GM12878 (cell line): Measurements from ENCODE around the gene RTCB. TPM values are rescaled to one million over a fixed set of nuclear protein-coding genes. Genes with fewer than 3 reads are reported as not detected.

Source experiments
- ATAC-seq: fragments of 200-7000 bp; cut with Tn5 transposase; 3 replicates; pipeline ENCODE4 v1.9.1; 2020; ENCODE audit warnings: mild to moderate bottlenecking, moderate library complexity
- BruUV-seq: library from RNA; stranded (reverse); fragments of 400-500 nt; replicated peaks from 2 replicates; lab custom pipeline; 2021; lab: Mats Ljungman, UMichigan
- CTCF ChIA-PET: fragments of 300-600 bp; sonication (Branson Sonifier 250); formaldehyde crosslinking; extraction: SDS; loops from one replicate; lab custom pipeline; 2021; ENCODE audit warnings: inconsistent platforms; lab: Yijun Ruan, JAX
- POLR2A ChIA-PET: fragments of 350-600 bp; formaldehyde crosslinking; extraction: SDS; loops from one replicate; lab custom pipeline; 2021; ENCODE audit warnings: inconsistent platforms; lab: Charles Lee
- RAD21 ChIA-PET: fragments of 300-600 bp; sonication (Branson Sonifier 250); formaldehyde crosslinking; loops from one replicate; lab custom pipeline; 2023; ENCODE audit warnings: antibody characterized with exemption; ENCODE audit not compliant: unreplicated experiment; lab: Charles Lee
- SMC1A ChIA-PET: fragments of 300-600 bp; sonication (Branson Sonifier 250); formaldehyde crosslinking; loops from one replicate; lab custom pipeline; 2023; ENCODE audit not compliant: unreplicated experiment, uncharacterized antibody; lab: Charles Lee
- DNase-seq: peaks from one replicate; pipeline ENCODE4 v3.0.0-alpha.2; 2011; ENCODE audit warnings: low read depth, low spot score
- FAIRE-seq: peaks from 3 replicates; lab custom pipeline; 2011; peaks lifted over from hg19 to GRCh38; lab: Jason Lieb, UNC
- H2AFZ ChIP-seq: 2 replicates; pipeline ENCODE4 v1.6.0; 2011; ENCODE audit warnings: low read depth, low read length, control low read depth; ENCODE audit not compliant: control insufficient read depth
- H3K27ac ChIP-seq: 2 replicates; pipeline ENCODE4 v1.5.1; 2011; ENCODE audit warnings: control low read depth; ENCODE audit not compliant: control insufficient read depth, insufficient read depth
- H3K27me3 ChIP-seq, 2 experiments: replicated peaks in 1 of 2; 2 replicates each; pipeline versions ENCODE4 v1.6.0 to v1.6.1; 2011; ENCODE audit warnings: low read length in 1 of 2; ENCODE audit not compliant: control insufficient read depth in 2 of 2, insufficient read depth in 2 of 2
- H3K36me3 ChIP-seq, 2 experiments: 2 replicates each; pipeline ENCODE4 v1.5.1; 2011; ENCODE audit warnings: low read length in 1 of 2; ENCODE audit not compliant: control insufficient read depth in 2 of 2, insufficient read depth in 2 of 2
- H3K4me1 ChIP-seq: 2 replicates; pipeline ENCODE4 v1.6.1; 2011; ENCODE audit warnings: mild to moderate bottlenecking, low read length, moderate library complexity, mixed read lengths; ENCODE audit not compliant: control insufficient read depth, insufficient read depth
- H3K4me2 ChIP-seq: 2 replicates; pipeline ENCODE4 v1.6.0; 2011; ENCODE audit warnings: control low read depth; ENCODE audit not compliant: control insufficient read depth, insufficient read depth
- H3K4me3 ChIP-seq: fragments of 200-600 bp; sonication (generic); 2 replicates; pipeline ENCODE4 v1.5.1; 2016
- H3K79me2 ChIP-seq: 2 replicates; pipeline ENCODE4 v1.6.0; 2011; ENCODE audit warnings: low read length; ENCODE audit not compliant: control insufficient read depth, insufficient read depth
- H3K9ac ChIP-seq: 2 replicates; pipeline ENCODE4 v1.8.0; 2011; ENCODE audit warnings: low read length, control low read depth, mixed read lengths; ENCODE audit not compliant: control insufficient read depth, insufficient read depth
- H3K9me3 ChIP-seq: replicated peaks from 3 replicates; pipeline ENCODE4 v1.5.1; 2011; ENCODE audit warnings: mild to moderate bottlenecking, low read length; ENCODE audit not compliant: control insufficient read depth, insufficient read depth
- H4K20me1 ChIP-seq: 2 replicates; pipeline ENCODE4 v1.6.0; 2011; ENCODE audit not compliant: control insufficient read depth, insufficient read depth
- BHLHE40 ChIP-seq, 2 experiments: fragments of 450-650 bp in 1 of 2; IDR thresholded peaks; 2 replicates each; pipeline ENCODE4 v1.6.1; 2011 to 2017; ENCODE audit warnings: low read depth in 2 of 2, borderline replicate concordance in 1 of 2, improper control_type of control experiment in 1 of 2, low read length in 1 of 2, mild to moderate bottlenecking in 1 of 2
- MTA3 ChIP-seq: IDR thresholded peaks from 2 replicates; pipeline ENCODE4 v1.6.1; 2012; ENCODE audit warnings: low read length, inconsistent platforms, borderline replicate concordance
- NFYB ChIP-seq: IDR thresholded peaks from 2 replicates; pipeline ENCODE4 v1.6.1; 2011; ENCODE audit warnings: low read depth, mild to moderate bottlenecking, low read length, improper control_type of control experiment, moderate library complexity; ENCODE audit not compliant: insufficient read depth
- RAD21 ChIP-seq: IDR thresholded peaks from 2 replicates; pipeline ENCODE4 v1.6.1; 2011; ENCODE audit warnings: mild to moderate bottlenecking, low read depth, low read length, moderate library complexity; ENCODE audit not compliant: insufficient read depth
- RELA ChIP-seq: fragments of 450-650 bp; IDR thresholded peaks from 2 replicates; pipeline ENCODE4 v1.8.0; 2014; ENCODE audit warnings: borderline replicate concordance; ENCODE audit not compliant: partially characterized antibody
- WGBS: methylation state at CpG from one replicate; pipeline ENCODE4 v1.1.6; 2016; ENCODE audit warnings: low lambda C conversion rate; ENCODE audit not compliant: insufficient replicate concordance, insufficient coverage; ENCODE audit errors: missing lambda C conversion rate; 5-methylcytosine and 5-hydroxymethylcytosine counted together
- in situ Hi-C: fragments of 300-500 bp; cut with MboI; formaldehyde crosslinking; loops from 9 replicates; pipeline ENCODE4 v1.14.3; 2018; ENCODE audit warnings: mixed read lengths
- intact Hi-C: fragments of 100-400 bp; cut with micrococcal nuclease; formaldehyde crosslinking; loops from one replicate; pipeline ENCODE4 v1.14.2; 2022; ENCODE audit not compliant: unreplicated experiment
- polyA plus RNA-seq, 11 experiments: library from polyadenylated mRNA; depleted of rRNA in 4 of 11; unstranded in 6 of 11; stranded (reverse) in 5 of 11; fragments of >200 nt; fragmentation: Nextera tagmentation in 4 of 11; fragmentation: Illumina TruSeq in 1 of 11; extraction: Ambion mirVana in 4 of 11; extraction: Trizol in 1 of 11; gene quantifications; 1 replicate in 1 of 11; 2 replicates in 10 of 11; pipeline versions ENCODE4 v1.2.1 to v1.2.3, GENCODE V29; 2011 to 2016; ENCODE audit warnings: inconsistent platforms in 2 of 11, missing spikeins in 2 of 11, low read depth in 1 of 11
- total RNA-seq, 4 experiments: library from RNA; depleted of rRNA in 3 of 4; stranded (reverse); fragments of >200 nt in 3 of 4; fragmentation: Illumina TruSeq in 1 of 4; extraction: Trizol in 1 of 4; gene quantifications; 2 replicates each; pipeline versions ENCODE4 v1.2.1 to v1.2.3, GENCODE V29; 2013 to 2021
- TF ChIP-seq, protein P1 (sequence below): IDR thresholded peaks from 2 replicates; pipeline ENCODE4 v1.6.1; 2011; ENCODE audit warnings: borderline replicate concordance, low read depth, mild to moderate bottlenecking, moderate library complexity, low read length; ENCODE audit not compliant: insufficient read depth, poor library complexity, severe bottlenecking
- TF ChIP-seq, protein P2 (sequence below), 3 experiments: IDR thresholded peaks in 2 of 3; conservative IDR thresholded peaks in 1 of 3; 2 replicates each; pipeline ENCODE4 v1.5.1; 2011; ENCODE audit warnings: low read depth in 3 of 3, low read length in 3 of 3, mild to moderate bottlenecking in 3 of 3, control low read depth in 2 of 3, moderate library complexity in 2 of 3, inconsistent platforms in 1 of 3, mixed read lengths in 1 of 3; ENCODE audit not compliant: control insufficient read depth in 2 of 3, insufficient read depth in 1 of 3; ENCODE audit errors: extremely low read depth in 1 of 3
- TF ChIP-seq, protein P3 (sequence below): fragments of 450-650 bp; IDR thresholded peaks from 2 replicates; pipeline ENCODE4 v1.6.1; 2017; ENCODE audit warnings: antibody characterized with exemption, mild to moderate bottlenecking, moderate library complexity

Gene RTCB
- total and polyA plus RNA-seq, 10 of the 15 experiments (the other 5 are each of a cell fraction or from before 2014, with no cell fraction given) = 88.4 to 203 (median 106) TPM

DNA sequence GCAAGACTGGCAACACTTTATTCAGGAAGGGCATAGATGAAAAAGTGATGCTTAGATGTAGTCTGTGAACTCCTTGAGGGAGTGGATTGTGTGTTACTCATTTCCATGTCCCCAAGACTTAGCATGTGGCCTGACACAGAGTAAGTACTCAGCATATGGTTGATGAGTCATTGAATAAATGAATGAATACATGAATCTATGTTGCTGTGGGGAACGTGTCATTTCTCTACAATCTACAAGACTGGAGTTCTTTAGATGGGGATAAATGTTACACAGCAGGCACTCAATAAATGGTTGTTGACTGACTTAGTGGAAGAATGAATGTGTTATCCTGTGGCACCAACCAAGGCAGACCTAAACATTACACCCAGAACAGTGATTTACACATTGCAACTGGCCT is 34.3 kb upstream of the RTCB start:
- ChIA-PET POLR2A (no interaction called here), RAD21 (no interaction called here), SMC1A (interaction anchor here (0.7 kb wide), 1 partner anchor 235 kb away, joined by 3 read pairs; no protein-coding TSS in a partner anchor), CTCF (no interaction called here)
- WGBS = 0% methylated on average over 1 of the region's 1 CpG
- peaks cover 0 to 5% of the 10 kb centered on the region in 2 experiments; a peak in 2 of 4 replicates for H3K27me3 ChIP-seq
- no peaks in the 10 kb centered on the region for H4K20me1 ChIP-seq
- FAIRE-seq = no peak
- no peak overlapping the region for H2AFZ ChIP-seq
- H3K79me2 ChIP-seq = no peaks in the 10 kb centered on the region
- no peak overlapping the region for H3K27ac ChIP-seq
- H3K36me3 ChIP-seq = no peaks in the 10 kb centered on the region
- no peak overlapping the region for H3K4me3 ChIP-seq
- no peak overlapping the region for H3K4me2 ChIP-seq
- intact Hi-C loops = no loop called here
- BruUV-seq = no TSS peak
- H3K4me1 ChIP-seq = no peaks in the 10 kb centered on the region
- DNase-seq = no peak
- ATAC-seq = no peak
- H3K9ac ChIP-seq = no peak overlapping the region
- in situ Hi-C loops = no loop called here
- H3K9me3 ChIP-seq = no peaks in the 10 kb centered on the region
- no peak for TF ChIP-seq MTA3
- TF ChIP-seq, protein P1, sequence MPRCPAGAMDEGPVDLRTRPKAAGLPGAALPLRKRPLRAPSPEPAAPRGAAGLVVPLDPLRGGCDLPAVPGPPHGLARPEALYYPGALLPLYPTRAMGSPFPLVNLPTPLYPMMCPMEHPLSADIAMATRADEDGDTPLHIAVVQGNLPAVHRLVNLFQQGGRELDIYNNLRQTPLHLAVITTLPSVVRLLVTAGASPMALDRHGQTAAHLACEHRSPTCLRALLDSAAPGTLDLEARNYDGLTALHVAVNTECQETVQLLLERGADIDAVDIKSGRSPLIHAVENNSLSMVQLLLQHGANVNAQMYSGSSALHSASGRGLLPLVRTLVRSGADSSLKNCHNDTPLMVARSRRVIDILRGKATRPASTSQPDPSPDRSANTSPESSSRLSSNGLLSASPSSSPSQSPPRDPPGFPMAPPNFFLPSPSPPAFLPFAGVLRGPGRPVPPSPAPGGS = no peak

DNA sequence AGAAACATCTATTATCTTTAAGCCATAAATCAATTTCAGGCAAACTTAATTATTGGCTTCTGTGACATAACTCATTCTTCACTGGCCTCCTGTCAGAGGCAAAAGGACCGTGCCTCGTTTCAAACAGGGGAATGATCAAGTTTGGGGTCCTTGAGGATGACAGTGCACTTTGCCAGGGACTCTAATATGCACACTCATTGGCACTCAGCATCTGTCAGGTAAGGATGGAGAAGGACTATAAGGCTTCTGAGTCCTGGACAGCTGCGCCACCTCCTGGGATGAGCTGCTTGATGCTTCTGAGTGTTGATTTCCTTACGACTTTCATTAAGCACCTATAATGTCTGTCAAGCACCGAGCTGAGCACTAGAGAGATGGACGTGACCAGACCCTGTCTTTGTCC is 32.0 kb upstream of the RTCB start:
- H3K79me2 ChIP-seq = no peaks in the 10 kb centered on the region
- WGBS = 25% methylated on average over 6 of the region's 6 CpGs
- POLR2A ChIA-PET = no interaction called here
- no peak overlapping the region for H3K4me2 ChIP-seq
- no peak overlapping the region for H3K9ac ChIP-seq
- H2AFZ ChIP-seq = no peak overlapping the region
- intact Hi-C loops (no loop called here), in situ Hi-C loops (no loop called here)
- no peaks in the 10 kb centered on the region for H3K36me3 ChIP-seq
- no peaks in the 10 kb centered on the region for H3K9me3 ChIP-seq
- RAD21 ChIA-PET = interaction anchor here (1.1 to 1.5 kb wide), 4 partner anchors 32 to 760 kb away, joined by 3 to 4 read pairs (median 3); partner anchors contain the start of gene RTCB
- CTCF ChIA-PET = interaction anchor here (0.6 to 2.0 kb wide), 13 partner anchors 9 to 467 kb away, joined by 3 to 9 read pairs (median 4); partner anchors contain the start of gene RTCB
- no peak overlapping the region for H3K27ac ChIP-seq
- ATAC-seq (peak; percentile 84), FAIRE-seq (no peak), DNase-seq (no peak)
- no peak overlapping the region for H3K4me3 ChIP-seq
- SMC1A ChIA-PET = interaction anchor here (0.7 to 1.2 kb wide), 3 partner anchors 28 to 53 kb away, joined by 3 to 4 read pairs (median 3); no protein-coding TSS in a partner anchor
- peaks cover 3 to 5% of the 10 kb centered on the region in 2 experiments; a peak in 2 of 4 replicates for H3K27me3 ChIP-seq
- no peaks in the 10 kb centered on the region for H3K4me1 ChIP-seq
- no peaks in the 10 kb centered on the region for H4K20me1 ChIP-seq
- BruUV-seq = no TSS peak
- TF ChIP-seq RELA (no peak), RAD21 (peak; percentile 63), BHLHE40 (IDR thresholded peaks at IDR 0.05; ENCODE audit: borderline replicate concordance in 1 of 2, low read depth in 2 of 2, low read length in 1 of 2) (no peak), NFYB (no peak)
- TF ChIP-seq, protein P2, sequence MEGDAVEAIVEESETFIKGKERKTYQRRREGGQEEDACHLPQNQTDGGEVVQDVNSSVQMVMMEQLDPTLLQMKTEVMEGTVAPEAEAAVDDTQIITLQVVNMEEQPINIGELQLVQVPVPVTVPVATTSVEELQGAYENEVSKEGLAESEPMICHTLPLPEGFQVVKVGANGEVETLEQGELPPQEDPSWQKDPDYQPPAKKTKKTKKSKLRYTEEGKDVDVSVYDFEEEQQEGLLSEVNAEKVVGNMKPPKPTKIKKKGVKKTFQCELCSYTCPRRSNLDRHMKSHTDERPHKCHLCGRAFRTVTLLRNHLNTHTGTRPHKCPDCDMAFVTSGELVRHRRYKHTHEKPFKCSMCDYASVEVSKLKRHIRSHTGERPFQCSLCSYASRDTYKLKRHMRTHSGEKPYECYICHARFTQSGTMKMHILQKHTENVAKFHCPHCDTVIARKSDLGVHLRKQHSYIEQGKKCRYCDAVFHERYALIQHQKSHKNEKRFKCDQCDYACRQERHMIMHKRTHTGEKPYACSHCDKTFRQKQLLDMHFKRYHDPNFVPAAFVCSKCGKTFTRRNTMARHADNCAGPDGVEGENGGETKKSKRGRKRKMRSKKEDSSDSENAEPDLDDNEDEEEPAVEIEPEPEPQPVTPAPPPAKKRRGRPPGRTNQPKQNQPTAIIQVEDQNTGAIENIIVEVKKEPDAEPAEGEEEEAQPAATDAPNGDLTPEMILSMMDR (IDR thresholded peaks at IDR 0.05 in 2 of 3, conservative IDR thresholded peaks at IDR 0.05 in 1 of 3; ENCODE audit: control insufficient read depth in 2 of 3, extremely low read depth in 1 of 3, insufficient read depth in 1 of 3, low read depth in 3 of 3, low read length in 3 of 3) = peak; percentile 41 to 65 (median 53); a peak in 5 of 6 replicates
- TF ChIP-seq, protein P3, sequence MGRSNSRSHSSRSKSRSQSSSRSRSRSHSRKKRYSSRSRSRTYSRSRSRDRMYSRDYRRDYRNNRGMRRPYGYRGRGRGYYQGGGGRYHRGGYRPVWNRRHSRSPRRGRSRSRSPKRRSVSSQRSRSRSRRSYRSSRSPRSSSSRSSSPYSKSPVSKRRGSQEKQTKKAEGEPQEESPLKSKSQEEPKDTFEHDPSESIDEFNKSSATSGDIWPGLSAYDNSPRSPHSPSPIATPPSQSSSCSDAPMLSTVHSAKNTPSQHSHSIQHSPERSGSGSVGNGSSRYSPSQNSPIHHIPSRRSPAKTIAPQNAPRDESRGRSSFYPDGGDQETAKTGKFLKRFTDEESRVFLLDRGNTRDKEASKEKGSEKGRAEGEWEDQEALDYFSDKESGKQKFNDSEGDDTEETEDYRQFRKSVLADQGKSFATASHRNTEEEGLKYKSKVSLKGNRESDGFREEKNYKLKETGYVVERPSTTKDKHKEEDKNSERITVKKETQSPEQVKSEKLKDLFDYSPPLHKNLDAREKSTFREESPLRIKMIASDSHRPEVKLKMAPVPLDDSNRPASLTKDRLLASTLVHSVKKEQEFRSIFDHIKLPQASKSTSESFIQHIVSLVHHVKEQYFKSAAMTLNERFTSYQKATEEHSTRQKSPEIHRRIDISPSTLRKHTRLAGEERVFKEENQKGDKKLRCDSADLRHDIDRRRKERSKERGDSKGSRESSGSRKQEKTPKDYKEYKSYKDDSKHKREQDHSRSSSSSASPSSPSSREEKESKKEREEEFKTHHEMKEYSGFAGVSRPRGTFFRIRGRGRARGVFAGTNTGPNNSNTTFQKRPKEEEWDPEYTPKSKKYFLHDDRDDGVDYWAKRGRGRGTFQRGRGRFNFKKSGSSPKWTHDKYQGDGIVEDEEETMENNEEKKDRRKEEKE = no peak
